ENCODE measurements around the gene ARF6. TPM values are rescaled to one million over a fixed set of nuclear protein-coding genes. Genes with fewer than 3 reads are reported as not detected.

The ARF6 gene
- total RNA-seq, 4 donors from 2014 or later, result 20.7 to 40.0 (median 30.8) TPM

- no peaks in the 10 kb centered on the region for H3K4me1 ChIP-seq
- no peak for ATAC-seq
- in situ Hi-C loops (cut with MboI; ENCODE audit: low sequenced_read_pairs in 4 of 4) (no loop called here), intact Hi-C loops (cut with DNase I; ENCODE audit: low total_unique reads) (no loop called here)
- TF ChIP-seq CTCF (IDR thresholded peaks at IDR 0.05 in 4 of 5, conservative IDR thresholded peaks at IDR 0.05 in 1 of 5) (no peak), POLR2A (IDR thresholded peaks at IDR 0.05) (no peak)
- H3K27ac ChIP-seq, result no peak overlapping the region
- no peaks in the 10 kb centered on the region for H3K9me3 ChIP-seq
- H3K27me3 ChIP-seq, result no peaks in the 10 kb centered on the region
- DNase-seq, result no peak
- no peaks in the 10 kb centered on the region for H3K36me3 ChIP-seq
- H3K4me3 ChIP-seq, result no peak overlapping the region
Observed at GRCh38 chr14:49930720-49931119, 37.8 kb downstream of the ARF6 start.

DNA sequence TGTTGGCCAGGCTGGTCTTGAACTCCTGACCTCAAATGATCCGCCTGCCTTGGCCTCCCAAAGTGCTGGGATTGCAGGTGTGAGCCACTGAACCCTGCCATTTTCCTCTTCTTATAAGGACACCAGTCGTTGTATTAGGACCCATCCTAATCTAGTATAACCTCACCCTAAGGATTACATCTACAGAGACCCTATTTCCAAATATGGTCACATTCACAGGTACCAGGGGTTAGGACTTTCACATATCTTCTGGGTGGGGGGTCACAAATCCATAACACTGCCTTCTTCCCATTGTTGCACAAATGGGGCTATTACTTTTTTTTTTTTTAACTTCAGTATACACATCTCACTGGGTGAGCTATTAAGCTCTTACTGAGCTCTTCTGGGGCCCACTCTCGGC, 38.6 kb downstream of the ARF6 start:
- no peak for TF ChIP-seq CTCF (IDR thresholded peaks at IDR 0.05 in 4 of 5, conservative IDR thresholded peaks at IDR 0.05 in 1 of 5)
- TF ChIP-seq POLR2A (IDR thresholded peaks at IDR 0.05), result no peak
- ATAC-seq, result no peak

DNA sequence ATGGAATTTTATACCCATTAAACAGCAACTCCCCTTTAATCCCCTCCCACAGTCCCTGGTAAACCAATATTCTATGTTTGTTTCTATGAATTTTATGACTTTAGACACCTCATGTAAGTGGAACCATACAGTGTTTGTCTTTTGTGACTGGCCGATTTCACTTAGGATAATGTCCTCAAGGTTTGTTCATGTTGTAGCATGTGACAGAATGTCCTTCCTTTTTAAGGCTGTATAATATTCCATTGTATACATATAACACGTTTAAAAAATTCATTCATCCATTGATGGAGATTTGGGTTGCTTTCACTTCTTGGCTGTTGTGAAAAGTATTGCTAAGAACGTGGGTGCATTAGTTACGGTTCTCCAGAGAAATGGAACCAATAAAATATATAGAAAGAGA, 40.2 kb downstream of the ARF6 start:
- Histone ChIP-seq H3K36me3 (no peaks in the 10 kb centered on the region), H3K4me1 (no peaks in the 10 kb centered on the region), H3K27ac (no peak overlapping the region), H3K9me3 (no peaks in the 10 kb centered on the region), H3K4me3 (no peak overlapping the region), H3K27me3 (no peaks in the 10 kb centered on the region)
- DNase-seq (no peak), ATAC-seq (no peak)
- intact Hi-C loops (cut with DNase I; ENCODE audit: low total_unique reads), result loop anchor here (1.0 kb wide), 1 partner anchor 30 kb away; no protein-coding TSS in a partner anchor
- in situ Hi-C loops (cut with MboI; ENCODE audit: low sequenced_read_pairs in 4 of 4), result no loop called here
- TF ChIP-seq POLR2A (IDR thresholded peaks at IDR 0.05), result no peak
- TF ChIP-seq CTCF (IDR thresholded peaks at IDR 0.05 in 4 of 5, conservative IDR thresholded peaks at IDR 0.05 in 1 of 5), result no peak

More for the DNA sequence above, 38.6 kb downstream of the ARF6 start:
- no peaks in the 10 kb centered on the region for H3K36me3 ChIP-seq
- no peaks in the 10 kb centered on the region for H3K9me3 ChIP-seq
- no peaks in the 10 kb centered on the region for H3K4me1 ChIP-seq
- H3K27ac ChIP-seq, result no peak overlapping the region
- no peak overlapping the region for H3K4me3 ChIP-seq
- no peak for DNase-seq
- H3K27me3 ChIP-seq, result no peaks in the 10 kb centered on the region
- intact Hi-C loops (cut with DNase I; ENCODE audit: low total_unique reads) (no loop called here), in situ Hi-C loops (cut with MboI; ENCODE audit: low sequenced_read_pairs in 4 of 4) (no loop called here)

DNA sequence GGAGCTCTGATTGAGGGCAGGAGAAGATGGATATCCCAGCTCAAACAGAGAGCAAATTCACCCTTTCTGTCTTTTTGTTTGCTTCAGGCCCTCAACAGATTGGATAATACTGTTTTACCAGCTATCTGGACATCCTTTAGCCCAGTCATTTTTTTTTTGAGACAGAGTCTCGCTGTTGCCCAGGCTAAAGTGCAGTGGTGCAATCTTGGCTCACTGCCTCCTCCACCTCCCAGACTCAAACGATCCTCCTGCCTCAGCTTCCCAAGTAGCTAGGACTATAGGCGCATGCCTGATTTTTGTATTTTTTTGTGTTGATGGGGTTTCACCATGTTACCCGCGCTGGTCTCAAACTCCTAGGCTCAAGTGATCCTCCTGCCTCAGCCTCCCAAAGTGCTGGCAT, 40.8 kb downstream of the ARF6 start:
- Histone ChIP-seq H3K9me3 (no peaks in the 10 kb centered on the region), H3K27me3 (no peaks in the 10 kb centered on the region), H3K4me1 (no peaks in the 10 kb centered on the region), H3K4me3 (no peak overlapping the region), H3K36me3 (no peaks in the 10 kb centered on the region), H3K27ac (no peak overlapping the region)
- in situ Hi-C loops (cut with MboI; ENCODE audit: low sequenced_read_pairs in 4 of 4), result no loop called here
- ATAC-seq, result no peak
- intact Hi-C loops (cut with DNase I; ENCODE audit: low total_unique reads), result loop anchor here (1.0 kb wide), 1 partner anchor 30 kb away; no protein-coding TSS in a partner anchor
- TF ChIP-seq CTCF (IDR thresholded peaks at IDR 0.05 in 4 of 5, conservative IDR thresholded peaks at IDR 0.05 in 1 of 5) (no peak), POLR2A (IDR thresholded peaks at IDR 0.05) (no peak)
- DNase-seq, result no peak

GRCh38 chr14:49934646-49935045, 41.8 kb downstream of the ARF6 start:
- DNase-seq (no peak), ATAC-seq (no peak)
- Histone ChIP-seq H3K36me3 (no peaks in the 10 kb centered on the region), H3K4me1 (no peaks in the 10 kb centered on the region), H3K27ac (no peak overlapping the region), H3K27me3 (no peaks in the 10 kb centered on the region), H3K4me3 (no peak overlapping the region), H3K9me3 (no peaks in the 10 kb centered on the region)
- intact Hi-C loops (cut with DNase I; ENCODE audit: low total_unique reads) (no loop called here), in situ Hi-C loops (cut with MboI; ENCODE audit: low sequenced_read_pairs in 4 of 4) (no loop called here)
- no peak for TF ChIP-seq CTCF (IDR thresholded peaks at IDR 0.05 in 4 of 5, conservative IDR thresholded peaks at IDR 0.05 in 1 of 5)
- TF ChIP-seq POLR2A (IDR thresholded peaks at IDR 0.05), result no peak

Data from gastrocnemius medialis (tissue), 4 donors.